HG03439 (cell line): ENCODE data around the gene LAMB4.

ENCODE experiments used
- ATAC-seq: cut with Tn5 transposase; IDR thresholded peaks from one replicate; pipeline ENCODE4 v1.9.1; 2021; ENCODE audit warnings: mild to moderate bottlenecking, moderate library complexity; ENCODE audit not compliant: unreplicated experiment

LAMB4 gene

DNA sequence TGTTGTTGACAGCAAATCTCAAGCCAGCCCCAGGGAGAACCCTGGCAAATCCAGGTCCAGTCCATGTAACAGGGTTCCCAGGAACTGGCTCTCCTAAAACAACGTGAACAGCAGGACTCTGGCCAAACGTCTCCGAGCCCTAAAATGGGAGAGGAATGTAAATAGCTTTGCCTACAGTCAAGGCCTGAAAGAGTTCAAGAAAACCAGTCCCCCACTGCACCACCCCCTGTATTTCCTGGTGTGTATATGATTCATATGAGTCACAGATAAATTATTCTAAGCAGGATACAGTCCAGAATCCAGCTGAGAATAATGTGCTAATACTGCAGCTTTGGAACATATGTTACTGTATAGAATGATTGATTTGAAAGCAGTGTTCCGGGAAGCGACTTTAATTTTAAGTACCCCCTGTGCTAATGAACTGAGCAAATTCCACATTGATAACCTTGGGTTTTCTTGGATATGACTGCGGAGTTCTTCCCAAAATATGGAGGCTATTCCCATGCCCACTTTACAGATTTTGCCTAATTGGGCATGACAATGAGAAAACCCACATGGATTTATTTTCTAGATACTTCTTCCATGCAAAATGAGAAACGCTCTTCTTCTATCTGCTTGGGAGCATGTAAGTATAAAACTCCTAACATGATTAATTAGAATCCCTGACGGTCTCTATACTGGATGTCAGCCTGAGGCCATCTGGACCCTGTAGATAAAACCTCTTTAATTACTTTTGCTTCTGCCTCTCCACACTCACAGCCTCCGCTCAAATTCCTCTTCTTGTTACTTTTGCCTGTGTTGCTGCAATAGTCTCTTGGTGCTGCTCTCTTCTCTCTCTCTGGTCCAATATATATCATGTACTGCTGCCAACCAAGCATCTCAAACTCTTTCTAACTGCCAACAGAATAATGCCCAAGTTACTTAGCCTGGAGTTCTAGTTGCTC, 50.2 kb downstream of the LAMB4 start:
- no peak for ATAC-seq

DNA sequence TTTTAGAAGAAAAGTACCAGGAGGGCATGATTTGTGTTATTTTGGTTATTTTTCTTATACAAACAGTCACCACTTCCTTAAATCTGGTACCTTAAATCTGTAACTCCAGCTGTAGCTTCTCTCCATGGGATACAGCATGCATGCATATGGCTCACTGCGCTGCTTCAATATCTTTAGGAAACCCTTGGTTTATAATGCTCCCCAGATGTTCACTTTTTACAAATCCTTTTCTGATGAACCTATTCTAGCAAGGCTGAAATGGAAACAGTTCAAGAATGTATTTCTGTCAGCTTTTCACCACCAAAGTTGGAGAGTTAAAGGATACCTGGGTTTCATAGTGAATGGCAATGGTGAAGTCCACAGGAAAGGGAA, 50.9 kb downstream of the LAMB4 start:
- no peak for ATAC-seq

DNA sequence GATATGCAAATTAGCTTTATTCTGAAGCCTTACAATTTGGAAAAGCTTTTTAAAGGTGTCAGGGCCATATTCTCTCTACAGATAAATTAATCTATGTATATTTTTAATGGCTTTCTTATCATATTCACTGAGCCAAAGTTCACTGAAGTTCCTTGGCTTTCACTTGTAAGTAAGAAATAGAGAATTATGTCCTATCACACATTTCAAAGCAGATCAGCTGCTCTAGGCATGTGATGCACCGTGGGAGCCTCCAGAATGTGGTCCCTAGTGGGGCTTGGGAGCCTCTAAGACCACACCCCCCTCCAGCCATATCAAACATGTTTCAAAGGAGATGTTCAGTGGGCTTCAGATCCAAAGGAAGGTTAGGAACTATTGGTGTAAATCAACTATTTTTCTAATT, 51.5 kb downstream of the LAMB4 start:
- ATAC-seq = no peak

DNA sequence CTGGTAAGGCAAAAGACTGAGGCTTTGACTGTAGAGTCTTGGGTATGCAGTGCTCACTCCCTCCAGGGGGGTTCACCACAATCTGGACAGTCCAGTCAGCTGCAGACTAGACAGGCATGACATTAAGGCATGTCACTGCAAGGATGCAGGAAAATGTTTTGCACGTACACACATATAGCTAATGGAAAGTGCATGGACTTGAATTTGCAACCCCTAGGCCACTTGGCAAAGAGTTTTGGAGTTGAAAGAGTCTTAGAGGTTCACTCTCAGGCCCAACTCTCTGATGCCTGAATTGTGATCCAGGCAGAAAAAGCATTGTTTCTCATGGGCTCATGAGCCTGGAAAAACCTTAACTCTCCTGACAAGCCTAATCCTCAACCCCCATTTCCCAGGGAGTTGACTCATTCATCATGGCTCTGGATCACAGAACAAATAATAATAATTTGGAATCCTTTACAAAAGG, 51.9 kb downstream of the LAMB4 start:
- ATAC-seq = no peak

DNA sequence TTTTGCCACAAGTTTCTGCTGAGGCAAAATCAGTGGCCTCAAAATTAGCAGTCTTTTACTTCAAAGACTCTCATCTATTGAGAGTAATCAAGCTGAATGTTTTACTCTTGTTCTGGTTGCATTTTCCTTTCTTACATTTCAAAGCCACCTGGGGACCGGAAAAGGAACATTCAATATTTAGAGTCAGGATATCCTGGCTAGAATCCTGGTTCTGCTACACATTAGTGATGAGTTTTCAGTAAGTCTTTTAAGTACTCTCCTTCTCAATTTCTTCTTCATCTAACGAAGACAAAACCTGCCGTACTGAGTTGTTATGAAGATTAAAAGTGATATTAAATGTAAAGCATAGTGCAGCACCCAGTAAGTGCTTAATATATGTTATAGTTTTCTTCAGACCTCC, 52.5 kb downstream of the LAMB4 start:
- ATAC-seq = no peak

DNA sequence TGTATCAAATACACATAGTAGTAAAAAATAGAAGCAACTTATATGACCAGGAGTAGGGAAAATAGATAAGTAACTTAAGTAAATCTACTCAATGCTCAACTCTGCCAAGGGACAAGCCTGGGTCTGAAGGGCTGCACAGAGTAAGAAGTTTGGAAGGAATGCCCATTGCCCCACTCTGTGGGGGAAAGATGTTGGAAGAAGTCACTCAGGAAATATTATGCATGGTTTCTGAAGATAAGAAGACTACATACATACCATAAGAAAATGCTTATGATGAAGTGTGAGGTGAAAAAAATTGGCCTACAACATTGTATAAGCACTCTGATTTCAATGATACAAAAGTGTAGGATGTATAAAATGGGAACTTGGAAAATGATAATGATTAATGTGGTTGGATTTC, 54.0 kb downstream of the LAMB4 start:
- ATAC-seq = no peak

DNA sequence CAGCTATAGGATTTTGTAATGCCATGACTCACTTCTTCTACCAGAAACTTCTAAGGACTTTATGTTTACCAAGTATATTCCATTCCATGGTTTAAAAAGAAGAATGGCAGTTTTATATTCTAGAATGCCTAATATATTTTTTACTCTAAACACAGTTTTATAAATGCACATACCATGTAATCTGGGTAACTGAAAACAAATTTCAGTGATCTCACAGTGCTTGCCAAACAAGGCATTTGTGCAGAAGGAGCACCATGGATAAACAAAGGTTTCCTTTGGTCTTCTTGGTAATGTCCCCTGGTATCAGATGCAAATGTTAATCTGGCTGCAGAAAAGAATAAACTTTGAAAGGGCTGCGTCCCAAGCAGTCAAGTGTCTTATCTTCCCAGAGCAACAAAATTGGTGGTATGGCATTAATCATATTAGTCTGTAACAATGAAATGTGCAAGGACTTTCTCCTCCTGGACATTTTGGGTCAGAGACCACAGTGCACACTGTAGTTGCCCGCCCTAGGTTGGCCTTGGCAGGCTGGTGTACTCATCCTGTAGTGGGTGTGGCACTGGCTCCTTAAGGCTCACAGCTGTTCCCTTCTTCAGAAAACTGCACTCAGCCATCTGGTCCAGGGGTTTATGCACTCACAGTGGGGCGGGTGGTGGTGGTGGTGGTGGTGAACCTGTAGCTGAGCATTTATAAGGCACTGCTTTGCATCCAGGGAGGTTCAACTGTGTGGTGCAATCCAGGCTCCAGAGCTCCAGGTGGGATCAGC, 56.7 kb downstream of the LAMB4 start:
- no peak for ATAC-seq

DNA sequence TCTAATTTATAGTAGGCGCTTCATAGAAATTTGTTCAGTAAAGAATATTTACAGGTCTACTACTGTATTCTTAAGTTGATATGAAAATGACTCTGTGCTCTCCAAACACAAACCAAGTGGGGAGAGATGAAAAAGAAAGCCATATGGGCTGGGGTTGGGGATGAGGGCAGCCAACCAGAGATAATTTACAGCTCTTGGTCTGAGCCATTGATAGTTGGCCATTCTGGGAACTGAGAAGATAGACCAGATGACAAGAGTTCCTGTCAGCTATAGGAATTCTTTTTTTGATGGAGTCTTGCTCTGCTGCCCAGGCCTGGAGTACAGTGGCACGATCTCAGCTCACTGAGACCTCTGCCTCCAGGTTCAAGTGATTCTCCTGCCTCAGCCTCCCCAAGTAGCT, 57.4 kb downstream of the LAMB4 start:
- ATAC-seq = no peak

DNA sequence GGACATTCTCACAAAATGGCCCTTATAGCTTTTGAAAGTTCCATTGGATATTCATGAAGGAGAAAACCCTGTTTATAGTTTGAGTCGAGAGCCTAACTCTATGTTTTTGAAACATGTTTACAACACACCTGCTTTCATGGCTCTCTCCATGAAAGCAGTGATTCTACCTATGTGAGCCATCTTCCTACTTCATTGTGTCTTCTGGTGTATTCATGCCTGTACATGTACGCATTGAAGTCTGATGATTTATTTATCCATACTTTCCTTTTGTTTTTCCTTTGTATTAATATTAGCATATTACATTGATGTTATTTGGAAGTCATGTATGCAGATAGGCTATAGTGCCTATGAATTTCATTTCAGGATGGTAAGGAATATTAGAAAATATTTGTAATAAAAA, 58.0 kb downstream of the LAMB4 start:
- no peak for ATAC-seq

DNA sequence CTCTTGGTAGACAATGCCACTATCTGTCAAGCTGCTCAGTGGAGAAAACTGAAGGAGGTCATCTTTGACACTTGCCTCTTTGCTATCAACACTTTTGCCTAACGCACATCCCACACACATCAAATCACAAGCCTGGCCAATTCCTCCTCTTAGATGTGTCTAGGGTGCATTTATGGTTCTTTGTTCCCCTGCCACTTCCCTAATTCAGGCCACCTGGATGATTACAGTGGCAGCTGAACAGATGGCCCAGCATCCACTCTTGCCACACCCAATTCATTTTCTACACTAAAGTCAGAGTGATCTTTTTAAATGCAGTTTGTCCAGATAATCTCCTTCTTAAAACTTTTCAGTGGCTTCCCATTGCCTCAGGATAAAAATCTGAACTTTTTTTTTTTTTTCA, 58.6 kb downstream of the LAMB4 start:
- ATAC-seq = no peak

DNA sequence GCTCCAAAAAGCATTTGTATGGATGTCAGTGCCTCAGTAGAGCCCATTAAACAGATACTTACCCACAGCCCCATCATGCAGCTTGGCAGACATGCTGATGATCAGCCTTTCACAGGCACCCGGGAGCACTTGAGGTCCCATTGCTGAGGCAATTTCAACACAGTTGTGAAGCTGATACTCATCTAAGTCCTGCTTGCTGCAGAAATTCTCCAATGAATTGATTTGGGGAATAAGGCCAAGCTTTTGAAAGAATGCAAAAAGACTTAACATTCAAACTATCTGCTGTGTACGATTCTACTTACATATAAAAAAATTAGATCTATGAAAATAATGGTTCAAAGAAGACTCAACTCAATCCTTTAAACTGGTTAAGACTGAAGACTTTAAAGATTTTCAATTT, 60.5 kb downstream of the LAMB4 start:
- no peak for ATAC-seq

DNA sequence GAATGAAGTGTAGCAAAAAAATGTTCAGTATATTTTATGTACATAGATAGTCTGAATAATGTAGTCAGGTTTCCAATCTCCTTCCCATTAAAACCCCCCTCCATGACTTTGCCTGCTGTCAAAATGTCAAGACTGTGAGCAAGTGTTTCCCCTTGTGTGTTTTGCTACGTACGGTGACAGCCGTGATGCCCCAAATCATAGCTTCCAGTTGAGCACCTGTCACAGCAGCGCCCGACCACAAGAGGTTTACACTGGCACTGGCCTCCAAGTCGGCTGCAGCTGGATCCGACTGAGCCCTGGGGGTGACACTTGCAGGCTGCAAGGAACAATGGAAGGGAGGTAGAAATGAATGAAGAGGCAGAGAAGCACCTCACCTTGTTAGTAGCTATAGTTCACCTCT, 62.3 kb downstream of the LAMB4 start:
- ATAC-seq = no peak

DNA sequence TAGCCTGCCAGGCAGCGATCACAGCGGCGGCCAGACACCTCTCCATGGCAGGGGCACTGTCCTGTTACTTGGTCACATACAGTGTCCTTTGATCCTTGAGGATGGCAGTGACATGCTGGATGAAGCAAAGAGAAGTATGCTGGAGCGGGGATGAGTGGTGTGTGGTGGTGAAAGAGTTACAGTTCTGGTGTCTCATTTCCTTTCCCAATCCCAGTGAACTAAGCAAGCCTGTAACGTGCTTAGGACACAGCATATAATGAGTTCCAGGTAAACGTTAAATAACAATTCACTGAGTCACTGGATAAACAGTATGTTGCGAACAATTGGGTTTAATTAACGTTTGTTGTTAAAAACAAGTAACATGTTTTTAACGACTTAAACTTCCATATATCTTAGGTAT, 63.7 kb downstream of the LAMB4 start:
- ATAC-seq = no peak

DNA sequence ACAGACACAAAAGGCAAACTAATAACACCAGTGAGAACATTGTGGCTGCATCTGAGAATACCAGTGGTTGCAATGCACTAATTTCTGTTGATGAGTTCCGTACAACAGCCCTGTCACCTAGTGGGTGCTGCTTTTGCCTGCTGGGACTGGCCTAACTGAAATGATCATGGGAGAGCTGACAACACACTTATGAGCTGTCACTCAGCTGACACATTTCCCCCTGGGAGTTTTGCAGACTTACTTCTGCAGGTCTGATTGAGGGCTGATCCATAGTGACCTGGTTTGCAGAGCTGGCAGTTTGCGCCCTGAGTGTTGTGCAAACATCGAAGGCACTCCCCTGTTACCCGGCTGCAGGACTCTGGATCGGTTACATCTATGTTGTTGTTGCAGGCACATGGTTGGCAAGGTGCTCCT, 66.6 kb downstream of the LAMB4 start:
- peak; percentile 70 for ATAC-seq

DNA sequence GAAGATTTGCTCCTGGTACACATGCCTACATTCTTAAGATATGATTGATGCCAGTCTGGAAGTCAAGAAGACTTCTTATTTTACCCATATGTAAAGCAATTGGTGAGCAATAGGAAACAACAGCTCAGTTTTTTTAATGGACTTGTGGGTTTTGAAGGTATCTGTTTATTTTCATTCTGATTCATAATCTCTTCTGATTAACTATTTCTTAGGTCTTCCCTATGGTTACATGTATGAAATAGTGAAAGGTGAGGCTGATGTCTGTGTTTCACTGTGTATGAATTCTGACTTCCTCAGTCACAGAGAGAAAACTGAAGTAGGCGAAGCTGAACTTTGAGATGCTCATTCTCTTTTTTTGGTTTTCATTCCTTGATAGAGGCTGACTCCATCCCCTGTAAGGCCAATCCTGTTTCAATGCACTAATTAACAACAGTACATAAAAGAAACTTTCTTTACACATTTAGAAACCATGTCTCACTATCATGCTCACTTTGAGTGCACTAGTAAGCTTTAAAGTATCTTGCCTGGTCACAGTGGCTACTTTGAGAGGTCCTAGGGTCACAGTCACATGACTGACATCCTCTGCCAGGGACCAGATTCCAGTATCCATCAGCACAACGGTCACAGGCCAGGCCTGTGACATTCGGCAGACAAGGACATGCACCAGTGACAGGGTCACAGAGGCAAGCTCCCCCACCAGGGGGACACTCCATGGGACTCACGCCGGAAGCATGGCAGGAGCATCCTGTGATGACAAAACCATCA, 67.7 kb downstream of the LAMB4 start:
- ATAC-seq = no peak

DNA sequence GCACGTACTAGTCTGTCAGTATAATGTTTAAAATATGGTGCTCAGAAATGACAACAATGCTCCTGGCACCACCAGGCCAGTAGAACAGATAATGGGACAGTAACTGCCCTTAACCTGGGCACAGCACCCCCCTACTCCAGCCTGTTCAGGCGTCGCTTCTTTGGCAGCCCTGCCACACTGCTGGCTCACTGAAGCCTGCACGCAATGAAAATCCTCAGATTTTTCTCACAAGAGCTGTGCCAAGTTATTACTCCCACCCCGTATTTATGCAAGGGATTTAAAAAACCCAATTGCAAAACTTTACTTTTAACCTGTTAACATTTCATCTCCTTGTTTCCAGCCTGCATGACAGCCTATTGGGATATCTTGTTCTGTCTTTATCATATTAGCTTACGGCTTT, 70.6 kb downstream of the LAMB4 start:
- no peak for ATAC-seq

DNA sequence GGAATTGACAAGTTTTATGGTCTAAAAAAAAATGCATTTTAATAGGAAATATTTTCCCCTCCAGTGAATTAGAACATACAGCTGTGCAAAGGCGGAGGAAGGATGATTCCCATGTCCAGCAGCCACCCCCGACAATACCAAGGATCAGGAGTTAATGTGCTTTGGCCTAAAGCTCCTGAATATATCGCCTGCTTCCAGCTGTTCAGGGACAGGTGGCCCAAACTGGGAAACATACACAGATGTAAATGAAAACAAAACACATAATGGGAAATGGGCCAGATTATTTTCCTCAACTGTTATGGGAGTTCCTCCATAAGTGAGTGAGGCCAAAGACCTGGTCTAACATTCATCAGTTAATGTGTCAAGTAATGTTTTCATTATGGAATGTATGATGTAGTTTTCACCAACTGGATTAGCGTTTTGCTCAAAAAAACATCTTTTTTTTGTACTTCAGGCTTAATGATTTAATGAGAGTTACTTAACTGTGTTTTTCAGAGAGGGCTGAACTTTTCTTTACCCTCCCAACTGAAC, 72.1 kb downstream of the LAMB4 start:
- ATAC-seq = no peak

DNA sequence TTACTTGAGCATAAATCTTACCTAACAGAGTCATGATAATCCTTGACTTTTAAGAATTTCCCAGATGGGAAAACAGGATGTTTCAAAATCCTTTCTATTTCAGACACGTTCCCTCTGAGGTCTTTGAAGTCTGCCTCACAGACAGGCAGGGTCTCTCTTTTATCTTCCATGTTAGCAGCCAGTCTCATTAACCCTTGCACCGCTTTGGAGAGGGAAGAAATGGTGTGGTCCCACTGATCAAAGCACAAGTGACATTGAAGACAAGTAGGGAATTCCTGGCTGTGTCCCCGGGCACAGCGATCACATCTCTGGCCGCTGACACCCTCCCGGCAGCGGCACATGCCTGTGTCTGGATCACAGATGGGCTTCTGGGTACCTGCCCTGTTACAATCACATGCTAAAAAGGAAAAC, 74.5 kb downstream of the LAMB4 start:
- ATAC-seq = no peak

DNA sequence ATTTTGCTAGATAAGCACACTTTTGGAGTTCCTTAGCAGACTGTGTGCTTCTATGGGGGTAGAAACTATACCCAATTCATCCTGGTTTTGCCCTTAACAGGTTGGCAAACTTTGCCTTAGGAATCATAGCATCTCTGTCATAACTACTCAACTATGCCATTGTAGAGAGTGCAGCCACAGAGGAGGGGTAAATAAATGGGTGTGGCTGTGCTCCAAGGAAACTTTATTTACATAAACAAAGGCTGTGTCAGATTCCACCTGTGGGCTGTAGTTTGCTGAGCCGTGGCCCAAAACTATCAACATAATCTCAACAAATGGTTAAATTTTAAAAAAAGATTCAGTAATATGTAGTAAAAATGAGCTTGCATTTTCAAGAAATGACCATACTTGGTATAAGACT, 75.6 kb downstream of the LAMB4 start:
- no peak for ATAC-seq

DNA sequence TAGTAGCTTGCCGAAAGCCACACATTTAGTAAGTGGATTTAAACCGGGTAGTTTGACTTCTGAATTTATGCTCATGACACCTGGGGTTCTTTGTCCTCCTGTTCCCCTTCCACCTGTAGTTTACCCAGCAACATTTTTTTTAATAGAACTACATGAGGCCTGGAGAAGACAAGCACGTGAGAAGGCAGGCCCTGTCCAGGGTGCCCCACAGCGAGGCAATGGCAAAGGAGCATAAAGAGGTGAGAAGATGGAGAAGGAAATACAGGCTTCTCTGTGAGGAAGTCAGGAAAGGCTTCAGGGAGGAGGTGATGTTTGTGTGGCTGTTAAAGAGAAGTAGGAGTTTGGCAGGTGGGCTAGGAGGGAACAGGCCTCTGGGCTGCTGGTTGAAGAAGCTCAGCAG, 76.9 kb downstream of the LAMB4 start:
- ATAC-seq = no peak

DNA sequence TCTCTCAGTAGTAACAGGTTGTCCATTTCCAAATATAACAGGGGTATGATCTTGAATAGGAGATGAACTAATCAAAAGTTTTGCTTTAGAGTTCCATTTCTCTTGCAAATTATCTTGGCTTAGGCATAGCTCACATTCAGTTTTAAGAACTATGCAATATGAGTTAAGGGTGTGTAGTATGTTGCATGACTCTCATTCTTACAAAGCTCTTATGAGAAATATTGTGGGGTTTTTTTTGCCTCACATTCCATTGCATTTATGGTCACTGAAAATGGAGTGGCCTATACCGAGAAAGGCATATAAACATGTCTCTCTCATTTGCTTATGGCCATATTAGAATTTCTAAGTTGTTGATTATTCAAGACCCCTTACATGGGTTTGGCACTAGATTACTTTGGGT, 78.7 kb downstream of the LAMB4 start:
- ATAC-seq = no peak
